Measurements from ENCODE around the gene SYT13.

DNA sequence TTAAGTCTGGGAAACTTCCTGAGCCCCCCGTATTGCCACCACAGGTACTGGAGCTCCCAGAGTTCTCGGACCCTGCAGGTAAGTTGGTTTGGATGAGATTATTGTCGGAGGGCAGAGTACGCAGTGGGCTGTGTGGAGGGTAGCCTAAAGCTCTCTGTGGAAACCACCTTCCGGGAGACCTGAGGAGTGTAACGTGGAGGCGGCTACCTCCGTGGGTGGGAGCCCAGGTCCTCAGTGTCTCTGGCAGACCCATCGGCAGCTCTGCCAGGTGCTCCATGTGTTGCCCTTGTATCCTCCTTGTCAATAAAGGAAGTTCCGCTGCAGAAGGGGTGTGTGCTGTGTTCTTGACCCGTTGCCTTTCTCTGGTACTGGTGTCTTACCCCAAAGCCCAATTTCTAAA lies 61.4 kb downstream of the SYT13 start:
- no peak for TF ChIP-seq GATA2 (IDR thresholded peaks at IDR 0.05; ENCODE audit: low read depth, low read length)
- TF ChIP-seq GATA3 (IDR thresholded peaks at IDR 0.05; ENCODE audit: low read depth, low read length), result no peak

All from SH-SY5Y (cell line).